AG09309 (cell line): Measurements from ENCODE around the gene MBP.

ENCODE experiments used
- DNase-seq: peaks from one replicate; pipeline ENCODE4 v3.0.0-alpha.2; 2010; ENCODE audit warnings: low read depth
- H3K4me3 ChIP-seq: 2 replicates; pipeline ENCODE4 v1.5.1; 2011; ENCODE audit warnings: mild to moderate bottlenecking, low read depth, low read length, moderate library complexity; ENCODE audit not compliant: control insufficient read depth
- TF ChIP-seq, protein P1 (sequence below): IDR thresholded peaks from 2 replicates; pipeline ENCODE4 v1.5.1; 2011; ENCODE audit warnings: mild to moderate bottlenecking, low read depth, low read length, inconsistent platforms; ENCODE audit not compliant: insufficient read depth, control insufficient read depth; ENCODE audit errors: missing control alignments

MBP gene

GRCh38 chr18:77014538-77014937 is 118.0 kb downstream of the MBP start:
- no peak for DNase-seq
- H3K4me3 ChIP-seq = no peak overlapping the region
- TF ChIP-seq, protein P1, sequence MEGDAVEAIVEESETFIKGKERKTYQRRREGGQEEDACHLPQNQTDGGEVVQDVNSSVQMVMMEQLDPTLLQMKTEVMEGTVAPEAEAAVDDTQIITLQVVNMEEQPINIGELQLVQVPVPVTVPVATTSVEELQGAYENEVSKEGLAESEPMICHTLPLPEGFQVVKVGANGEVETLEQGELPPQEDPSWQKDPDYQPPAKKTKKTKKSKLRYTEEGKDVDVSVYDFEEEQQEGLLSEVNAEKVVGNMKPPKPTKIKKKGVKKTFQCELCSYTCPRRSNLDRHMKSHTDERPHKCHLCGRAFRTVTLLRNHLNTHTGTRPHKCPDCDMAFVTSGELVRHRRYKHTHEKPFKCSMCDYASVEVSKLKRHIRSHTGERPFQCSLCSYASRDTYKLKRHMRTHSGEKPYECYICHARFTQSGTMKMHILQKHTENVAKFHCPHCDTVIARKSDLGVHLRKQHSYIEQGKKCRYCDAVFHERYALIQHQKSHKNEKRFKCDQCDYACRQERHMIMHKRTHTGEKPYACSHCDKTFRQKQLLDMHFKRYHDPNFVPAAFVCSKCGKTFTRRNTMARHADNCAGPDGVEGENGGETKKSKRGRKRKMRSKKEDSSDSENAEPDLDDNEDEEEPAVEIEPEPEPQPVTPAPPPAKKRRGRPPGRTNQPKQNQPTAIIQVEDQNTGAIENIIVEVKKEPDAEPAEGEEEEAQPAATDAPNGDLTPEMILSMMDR = no peak

DNA sequence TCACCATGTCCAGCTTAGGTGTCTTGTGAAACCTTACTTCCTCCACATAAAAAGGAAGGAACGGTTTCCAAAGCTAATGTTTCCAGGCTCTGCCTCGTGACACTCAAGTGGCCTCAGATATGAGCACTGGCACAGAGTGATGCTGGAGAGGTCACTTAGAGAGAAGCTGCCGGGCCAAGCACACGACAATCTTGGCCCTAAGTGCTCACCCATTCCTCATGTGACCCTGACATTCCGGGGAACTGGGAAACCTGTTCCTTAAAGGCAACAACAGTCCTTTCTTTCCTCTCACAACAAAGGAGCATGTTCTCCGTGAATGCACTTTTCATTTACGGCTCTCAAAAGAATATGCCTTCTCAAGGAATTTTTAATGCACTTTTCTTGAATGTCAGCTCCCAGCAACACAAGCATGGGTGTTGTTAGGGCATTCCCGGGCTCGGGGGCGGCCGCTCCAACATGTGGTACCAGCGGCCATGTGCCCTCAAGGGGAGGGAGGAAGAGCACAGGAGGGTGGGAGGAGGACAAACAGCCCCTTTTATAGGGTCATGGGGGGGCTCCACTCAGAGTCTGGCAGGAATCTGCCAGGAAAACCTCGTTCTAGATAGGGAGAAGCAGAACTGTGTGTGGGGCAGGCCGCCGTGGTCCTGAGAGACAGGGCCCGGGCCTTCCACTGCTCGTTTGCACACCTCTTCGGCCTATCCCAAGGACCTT is 118.6 kb downstream of the MBP start:
- TF ChIP-seq, protein P1 = no peak
- no peak overlapping the region for H3K4me3 ChIP-seq
- DNase-seq = no peak

GRCh38 chr18:77012806-77013541 is 119.6 kb downstream of the MBP start:
- TF ChIP-seq, protein P1 = no peak
- H3K4me3 ChIP-seq = no peak overlapping the region
- DNase-seq = no peak

DNA sequence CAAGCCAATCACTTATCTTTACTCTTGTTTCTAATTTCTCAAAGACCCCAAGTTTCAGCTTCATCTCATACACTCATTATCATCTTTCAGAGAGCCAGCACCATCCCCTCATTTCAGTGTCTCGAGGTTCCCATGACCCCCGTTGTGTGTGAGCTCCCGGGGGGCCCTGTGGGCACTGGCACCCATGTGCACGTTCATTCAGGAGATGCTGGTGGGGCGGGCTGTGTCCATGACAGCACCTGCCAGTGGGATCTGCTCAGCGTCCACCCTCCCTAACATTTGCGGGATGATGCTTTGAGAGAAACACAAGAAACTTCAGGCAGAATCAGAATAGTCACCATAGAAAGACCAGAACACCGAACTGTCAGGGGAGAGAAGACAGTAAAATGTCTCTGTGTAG is 120.5 kb downstream of the MBP start:
- H3K4me3 ChIP-seq = no peak overlapping the region
- DNase-seq = no peak
- TF ChIP-seq, protein P1 = no peak

GRCh38 chr18:77009675-77010074 is 122.9 kb downstream of the MBP start:
- TF ChIP-seq, protein P1 = no peak
- DNase-seq = no peak
- no peak overlapping the region for H3K4me3 ChIP-seq

DNA sequence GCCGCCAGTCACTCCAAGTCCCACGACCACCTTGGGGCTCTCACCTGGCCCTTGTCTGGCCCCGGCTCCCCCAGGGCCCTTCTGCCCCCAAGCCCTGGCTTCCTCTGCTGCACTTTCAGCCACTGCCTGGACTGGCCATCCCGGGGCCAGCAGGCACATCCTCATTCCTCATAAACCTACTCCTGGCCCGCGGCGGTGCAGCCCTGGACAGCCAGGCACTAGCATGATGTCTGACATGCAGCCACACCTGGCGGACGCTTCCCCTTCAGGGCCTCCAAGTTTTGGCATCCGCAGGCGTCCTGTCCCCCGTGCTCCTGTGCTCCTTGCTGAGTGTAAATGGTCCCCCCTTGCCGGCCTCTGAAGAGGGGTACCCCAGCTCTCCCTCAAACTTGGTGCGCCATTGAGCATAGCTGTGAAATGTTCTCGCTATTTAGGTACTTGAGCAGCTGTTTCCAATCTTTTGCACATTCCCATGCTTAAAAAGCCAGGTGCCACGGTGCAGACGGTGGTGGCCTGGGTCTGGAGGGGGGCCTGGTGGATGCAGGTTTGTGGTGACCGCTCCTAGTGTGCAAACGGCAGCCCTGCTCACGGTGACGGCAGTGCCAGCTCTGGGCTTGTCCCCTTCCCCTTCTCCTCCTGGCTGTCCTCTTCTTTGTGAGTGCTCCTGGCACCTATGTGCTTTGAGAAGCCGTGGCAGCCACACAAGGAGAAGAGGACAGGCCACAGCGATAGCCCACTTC is 123.8 kb downstream of the MBP start:
- DNase-seq = no peak
- H3K4me3 ChIP-seq = no peak overlapping the region
- TF ChIP-seq, protein P1 = no peak
